Ishikawa (cell line): Measurements from ENCODE around the gene VSX2.

Source experiments
- CEBPB ChIP-seq: IDR thresholded peaks from 2 replicates; pipeline ENCODE4 v1.6.1; 2012
- CREB1 ChIP-seq: IDR thresholded peaks from 2 replicates; pipeline ENCODE4 v1.6.1; 2012; ENCODE audit warnings: low read depth
- EGR1 ChIP-seq: IDR thresholded peaks from 2 replicates; pipeline ENCODE4 v1.6.1; 2012
- EP300 ChIP-seq: IDR thresholded peaks from 2 replicates; pipeline ENCODE4 v1.6.1; 2012; ENCODE audit warnings: borderline replicate concordance
- FOXM1 ChIP-seq: IDR thresholded peaks from 2 replicates; pipeline ENCODE4 v1.6.1; 2012; ENCODE audit warnings: low read depth, borderline replicate concordance
- NFIC ChIP-seq: IDR thresholded peaks from 2 replicates; pipeline ENCODE4 v1.6.1; 2012
- RAD21 ChIP-seq: IDR thresholded peaks from 2 replicates; pipeline ENCODE4 v1.6.1; 2012; ENCODE audit warnings: low read depth
- TAF1 ChIP-seq: IDR thresholded peaks from 2 replicates; pipeline ENCODE4 v1.6.1; 2012; ENCODE audit warnings: low read depth, mild to moderate bottlenecking
- TCF12 ChIP-seq: IDR thresholded peaks from 2 replicates; pipeline ENCODE4 v1.6.1; 2012; ENCODE audit warnings: low read depth
- TEAD4 ChIP-seq: IDR thresholded peaks from 2 replicates; pipeline ENCODE4 v1.6.1; 2012
- YY1 ChIP-seq: IDR thresholded peaks from 2 replicates; pipeline ENCODE4 v1.6.1; 2012; ENCODE audit warnings: low read depth
- ZBTB7A ChIP-seq: IDR thresholded peaks from 2 replicates; pipeline ENCODE4 v1.6.1; 2012; ENCODE audit warnings: low read depth
- TF ChIP-seq, protein P1 (sequence below): IDR thresholded peaks from 2 replicates; pipeline ENCODE4 v1.6.1; 2012; ENCODE audit warnings: low read depth, mild to moderate bottlenecking
- TF ChIP-seq, protein P2 (sequence below): IDR thresholded peaks from 2 replicates; pipeline ENCODE4 v1.6.1; 2012
- TF ChIP-seq, protein P3 (sequence below): IDR thresholded peaks from 2 replicates; pipeline ENCODE4 v1.6.1; 2012

Gene VSX2

DNA sequence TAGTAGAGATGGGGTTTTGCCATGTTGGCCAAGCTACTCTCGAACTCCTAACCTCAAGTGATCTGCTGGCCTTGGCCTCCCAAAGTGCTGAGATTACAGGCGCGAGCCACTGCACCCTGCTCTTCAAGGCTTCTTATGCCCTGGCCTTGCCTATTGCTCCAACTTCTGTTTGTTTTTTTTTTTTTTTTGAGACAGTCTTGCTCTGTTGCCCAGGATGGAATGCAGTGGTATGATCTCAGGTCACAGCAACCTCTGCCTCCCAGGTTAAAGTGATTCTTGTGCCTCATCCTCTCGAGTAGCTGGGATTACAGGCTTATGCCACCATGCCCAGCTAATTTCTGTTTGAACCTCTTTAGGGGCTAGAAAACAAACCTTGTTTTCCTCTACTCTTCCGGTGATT is 69.4 kb downstream of the VSX2 start:
- TF ChIP-seq TEAD4, result no peak
- TF ChIP-seq, protein P1, sequence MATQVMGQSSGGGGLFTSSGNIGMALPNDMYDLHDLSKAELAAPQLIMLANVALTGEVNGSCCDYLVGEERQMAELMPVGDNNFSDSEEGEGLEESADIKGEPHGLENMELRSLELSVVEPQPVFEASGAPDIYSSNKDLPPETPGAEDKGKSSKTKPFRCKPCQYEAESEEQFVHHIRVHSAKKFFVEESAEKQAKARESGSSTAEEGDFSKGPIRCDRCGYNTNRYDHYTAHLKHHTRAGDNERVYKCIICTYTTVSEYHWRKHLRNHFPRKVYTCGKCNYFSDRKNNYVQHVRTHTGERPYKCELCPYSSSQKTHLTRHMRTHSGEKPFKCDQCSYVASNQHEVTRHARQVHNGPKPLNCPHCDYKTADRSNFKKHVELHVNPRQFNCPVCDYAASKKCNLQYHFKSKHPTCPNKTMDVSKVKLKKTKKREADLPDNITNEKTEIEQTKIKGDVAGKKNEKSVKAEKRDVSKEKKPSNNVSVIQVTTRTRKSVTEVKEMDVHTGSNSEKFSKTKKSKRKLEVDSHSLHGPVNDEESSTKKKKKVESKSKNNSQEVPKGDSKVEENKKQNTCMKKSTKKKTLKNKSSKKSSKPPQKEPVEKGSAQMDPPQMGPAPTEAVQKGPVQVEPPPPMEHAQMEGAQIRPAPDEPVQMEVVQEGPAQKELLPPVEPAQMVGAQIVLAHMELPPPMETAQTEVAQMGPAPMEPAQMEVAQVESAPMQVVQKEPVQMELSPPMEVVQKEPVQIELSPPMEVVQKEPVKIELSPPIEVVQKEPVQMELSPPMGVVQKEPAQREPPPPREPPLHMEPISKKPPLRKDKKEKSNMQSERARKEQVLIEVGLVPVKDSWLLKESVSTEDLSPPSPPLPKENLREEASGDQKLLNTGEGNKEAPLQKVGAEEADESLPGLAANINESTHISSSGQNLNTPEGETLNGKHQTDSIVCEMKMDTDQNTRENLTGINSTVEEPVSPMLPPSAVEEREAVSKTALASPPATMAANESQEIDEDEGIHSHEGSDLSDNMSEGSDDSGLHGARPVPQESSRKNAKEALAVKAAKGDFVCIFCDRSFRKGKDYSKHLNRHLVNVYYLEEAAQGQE, result no peak
- TF ChIP-seq TCF12, result no peak
- TF ChIP-seq CREB1, result no peak
- no peak for TF ChIP-seq TAF1
- no peak for TF ChIP-seq YY1
- no peak for TF ChIP-seq RAD21
- TF ChIP-seq, protein P2, sequence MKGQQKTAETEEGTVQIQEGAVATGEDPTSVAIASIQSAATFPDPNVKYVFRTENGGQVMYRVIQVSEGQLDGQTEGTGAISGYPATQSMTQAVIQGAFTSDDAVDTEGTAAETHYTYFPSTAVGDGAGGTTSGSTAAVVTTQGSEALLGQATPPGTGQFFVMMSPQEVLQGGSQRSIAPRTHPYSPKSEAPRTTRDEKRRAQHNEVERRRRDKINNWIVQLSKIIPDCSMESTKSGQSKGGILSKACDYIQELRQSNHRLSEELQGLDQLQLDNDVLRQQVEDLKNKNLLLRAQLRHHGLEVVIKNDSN, result no peak
- TF ChIP-seq CEBPB, result no peak
- no peak for TF ChIP-seq EP300
- no peak for TF ChIP-seq NFIC
- TF ChIP-seq FOXM1, result no peak
- TF ChIP-seq ZBTB7A, result no peak
- TF ChIP-seq EGR1, result no peak
- TF ChIP-seq, protein P3, sequence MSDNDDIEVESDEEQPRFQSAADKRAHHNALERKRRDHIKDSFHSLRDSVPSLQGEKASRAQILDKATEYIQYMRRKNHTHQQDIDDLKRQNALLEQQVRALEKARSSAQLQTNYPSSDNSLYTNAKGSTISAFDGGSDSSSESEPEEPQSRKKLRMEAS, result no peak

DNA sequence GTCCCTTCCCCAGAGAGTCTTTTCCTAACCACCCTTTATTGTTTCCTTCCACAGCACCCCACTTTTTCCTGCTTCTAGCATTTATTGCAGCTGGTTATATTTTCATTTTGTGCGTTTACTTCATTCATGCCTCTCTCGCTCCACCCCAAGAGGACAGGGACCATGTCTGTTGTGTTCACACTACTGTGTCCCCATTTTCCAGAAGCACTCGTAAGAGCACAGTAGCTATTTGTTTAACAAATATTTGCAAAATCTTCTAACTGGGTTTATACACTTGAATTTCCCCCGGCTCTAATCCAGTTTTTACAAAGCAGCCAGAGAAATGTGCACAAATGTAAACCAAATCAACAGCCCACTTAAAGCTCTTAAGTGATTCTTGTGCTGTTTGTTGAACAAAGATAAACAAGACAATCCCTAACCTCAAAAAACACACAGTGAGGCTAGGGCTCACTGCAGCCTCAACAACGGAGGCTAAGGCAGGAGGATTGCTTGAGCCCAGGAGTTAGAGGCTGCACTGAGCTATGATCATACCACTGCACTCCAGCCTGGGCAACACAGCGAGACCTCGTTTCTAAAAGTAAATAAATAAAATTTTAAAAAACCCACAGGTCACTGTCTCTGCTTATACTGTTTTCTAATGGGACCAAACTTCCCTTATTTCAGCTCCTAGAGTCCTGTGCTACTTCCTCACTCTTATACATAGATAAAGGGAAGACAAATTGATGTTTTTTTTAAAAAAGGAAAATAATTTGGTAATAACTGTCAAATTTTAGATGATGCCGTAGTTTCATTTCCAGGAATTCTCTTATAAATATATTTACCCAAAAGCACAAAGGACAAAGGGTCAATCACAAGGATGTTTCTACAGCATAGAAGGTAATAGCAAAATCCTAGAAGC is 70.1 kb downstream of the VSX2 start:
- TF ChIP-seq, protein P3, result no peak
- TF ChIP-seq, protein P2, result no peak
- TF ChIP-seq CREB1 (no peak), ZBTB7A (no peak)

DNA sequence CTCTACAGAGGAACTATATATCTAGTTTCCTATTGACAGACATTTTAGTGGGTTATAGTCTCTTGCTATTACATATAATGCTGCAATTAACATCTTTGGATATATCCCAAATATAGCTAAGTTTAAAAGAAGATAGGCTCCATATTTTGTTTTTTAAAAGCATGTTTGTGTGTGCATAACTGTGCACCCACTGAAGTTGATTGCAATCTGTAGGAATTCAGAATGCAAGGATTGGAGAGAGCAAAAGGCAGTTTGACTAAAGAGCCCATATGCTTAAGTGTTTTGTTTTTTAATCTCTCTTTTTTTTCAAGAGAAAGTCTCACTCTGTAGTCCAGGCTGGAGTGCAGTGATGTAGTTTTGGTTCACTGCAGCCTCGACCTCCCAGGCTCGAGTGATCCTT is 72.9 kb downstream of the VSX2 start:
- TF ChIP-seq, protein P3, result no peak
- TF ChIP-seq CEBPB, result no peak
